ENCODE data around the gene FOXA3.
"Not testable (repeated sequence)": the region's sequence is repeated elsewhere in the genome, so short reads cannot be mapped to it uniquely, and the experiment has no call there.

The FOXA3 gene

DNA sequence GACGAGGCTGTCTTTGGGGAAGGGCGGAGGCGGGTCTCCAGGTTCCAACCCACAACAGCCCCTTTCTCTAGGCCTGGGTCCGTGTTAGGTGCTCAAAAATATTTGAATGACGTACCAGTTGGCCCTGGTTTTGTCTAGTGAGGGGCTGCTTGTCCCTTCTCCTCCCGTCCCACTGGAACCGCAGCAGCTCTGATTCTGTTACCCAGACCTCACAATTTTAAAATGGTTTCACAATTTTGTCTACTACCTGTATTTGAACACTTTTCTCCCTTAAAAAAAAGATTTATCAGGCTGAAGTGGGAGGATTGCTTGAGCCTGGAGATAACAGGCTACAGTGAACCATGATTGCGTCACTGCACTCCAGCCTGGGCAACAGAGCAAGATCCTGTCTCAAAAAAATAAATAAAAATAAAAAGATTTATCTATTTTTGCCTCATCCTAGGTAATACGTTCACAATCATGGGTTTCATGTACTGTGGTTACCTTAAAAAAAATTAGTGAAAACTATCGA lies 23.1 kb downstream of the FOXA3 start:
- no peak for DNase-seq (ENCODE audit: low spot score)
- FAIRE-seq = no peak

DNA sequence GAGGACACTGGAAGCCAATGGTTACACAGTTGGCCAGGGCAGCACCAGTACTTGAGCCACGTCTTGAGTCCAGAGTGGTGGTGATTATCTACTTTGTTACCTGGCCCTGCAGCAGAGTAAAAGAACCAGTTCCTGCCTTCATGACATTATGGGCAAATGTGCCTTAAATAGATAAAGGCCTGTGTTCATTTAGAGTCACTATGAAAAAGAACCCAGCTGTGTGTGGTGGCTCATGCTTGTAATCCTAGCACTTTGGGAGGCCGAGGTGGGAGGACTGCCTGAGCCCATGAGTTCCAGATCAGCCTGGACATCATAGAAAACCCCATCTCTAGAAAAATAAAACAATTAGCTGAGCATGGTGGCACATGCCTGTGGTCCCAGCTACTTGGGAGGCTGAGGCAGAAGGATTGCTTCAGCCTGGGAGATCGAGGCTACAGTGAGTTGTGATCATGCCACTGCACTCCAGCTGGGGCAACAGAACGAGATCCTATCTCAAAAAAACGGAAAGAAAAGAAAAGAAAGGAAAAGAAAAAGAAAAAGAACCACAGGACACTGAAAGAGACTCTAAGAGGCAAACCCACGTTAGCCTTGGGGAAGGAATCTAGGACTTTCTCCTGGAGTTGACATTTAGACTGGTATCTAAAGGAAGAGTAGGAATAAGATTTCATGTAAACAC lies 25.2 kb downstream of the FOXA3 start:
- DNase-seq (ENCODE audit: low spot score) = no peak
- FAIRE-seq = no peak

DNA sequence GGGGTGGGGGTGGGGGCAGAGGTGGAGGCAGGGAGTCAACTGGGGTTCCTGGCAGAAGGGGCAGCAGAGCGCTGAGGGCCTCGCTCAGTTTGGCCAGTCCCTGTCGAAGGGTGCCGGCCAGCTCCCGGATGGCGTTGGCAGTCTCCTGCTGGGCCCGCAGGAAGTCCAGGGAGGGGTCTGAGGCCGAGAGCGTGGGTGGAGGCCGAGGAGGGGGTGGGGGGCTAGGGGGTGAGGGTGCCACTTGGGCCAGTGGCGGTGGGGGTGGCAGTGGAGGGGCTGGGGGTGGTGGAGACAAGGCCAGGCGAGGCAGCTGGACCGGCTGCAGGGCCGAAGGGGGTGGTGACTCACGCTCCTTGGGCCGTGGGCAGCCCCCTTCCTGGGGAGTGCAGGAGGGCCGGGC lies 26.8 kb downstream of the FOXA3 start:
- no peak for FAIRE-seq
- no peak for DNase-seq (ENCODE audit: low spot score)

DNA sequence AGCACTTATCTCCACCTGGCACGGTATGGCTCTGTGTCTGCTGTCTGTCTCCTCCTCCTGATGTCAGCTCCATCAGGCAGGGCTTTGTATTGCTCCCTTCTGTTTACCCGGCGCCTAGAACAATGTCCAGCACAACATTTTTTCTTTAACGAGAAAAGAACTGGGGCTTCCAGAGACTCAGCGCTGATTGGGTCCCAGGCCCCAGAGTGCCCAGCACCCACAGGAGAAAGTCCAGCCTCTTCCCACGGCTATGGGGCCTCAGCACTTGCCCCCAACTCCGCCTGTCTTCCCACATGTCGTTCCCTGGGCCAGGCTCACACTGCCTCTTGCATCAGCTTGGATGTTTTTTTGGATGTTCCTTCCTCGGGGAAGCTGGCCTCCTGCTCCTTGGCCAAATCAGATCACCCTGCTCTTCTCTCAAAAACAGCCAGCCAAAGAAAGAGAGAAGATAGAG lies 31.4 kb downstream of the FOXA3 start:
- FAIRE-seq (no peak), DNase-seq (ENCODE audit: low spot score) (no peak)

DNA sequence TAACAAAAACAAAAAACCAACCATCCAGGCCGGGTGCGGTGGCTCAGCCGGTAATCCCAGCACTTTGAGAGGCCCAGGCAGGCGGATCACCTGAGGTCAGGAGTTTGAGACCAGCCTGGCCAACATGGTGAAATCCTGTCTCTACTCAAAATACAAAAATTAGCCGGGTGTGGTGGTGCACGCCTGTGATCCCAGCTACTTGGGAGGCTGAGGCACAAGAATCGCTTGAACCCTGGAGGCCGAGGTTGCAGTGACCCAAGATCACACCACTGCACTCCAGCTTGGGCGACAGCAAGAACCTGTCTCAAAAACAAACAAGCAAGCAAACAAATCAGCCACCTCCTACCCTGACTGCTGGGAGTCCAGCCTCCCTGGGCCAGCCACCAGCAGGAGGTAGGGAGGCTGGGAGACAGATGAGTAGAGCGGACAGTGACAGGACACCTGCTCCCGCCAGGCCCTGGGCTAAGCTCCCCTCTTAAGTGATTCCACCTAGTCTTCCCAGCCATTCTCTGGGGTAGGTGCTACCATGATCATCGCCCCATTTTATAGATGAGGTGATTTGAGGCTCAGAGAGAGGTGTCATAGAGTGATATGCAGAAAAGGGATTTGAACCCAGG lies 32.0 kb downstream of the FOXA3 start:
- DNase-seq (ENCODE audit: low spot score); FAIRE-seq: not testable (repeated sequence)

DNA sequence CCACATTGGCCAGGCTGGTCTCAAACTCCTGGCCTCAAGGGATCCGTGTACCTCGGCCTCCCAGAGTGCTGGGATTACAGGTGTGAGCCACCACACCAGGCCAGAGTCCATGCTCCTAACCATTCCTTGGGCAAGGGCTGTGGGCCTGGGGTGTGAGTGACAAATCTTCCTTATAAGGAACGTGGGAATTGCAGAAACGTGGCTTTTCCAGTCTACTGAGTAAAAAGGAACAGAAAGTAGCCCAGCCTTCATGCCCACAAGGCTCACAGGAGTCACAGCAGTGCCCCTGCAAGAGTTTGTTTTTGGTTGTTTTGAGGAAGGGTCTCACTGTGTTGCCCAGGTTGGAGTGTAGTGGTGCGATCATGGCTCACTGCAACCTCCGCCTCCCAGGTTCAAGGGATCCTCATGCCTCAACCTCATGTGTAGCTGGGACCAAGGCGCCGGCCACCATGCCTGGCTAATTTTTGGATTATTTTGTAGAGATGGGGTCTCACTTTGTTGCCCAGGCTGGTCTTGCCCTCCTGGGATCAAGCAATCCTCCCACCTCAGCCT lies 33.2 kb downstream of the FOXA3 start:
- FAIRE-seq (no peak), DNase-seq (ENCODE audit: low spot score) (no peak)

DNA sequence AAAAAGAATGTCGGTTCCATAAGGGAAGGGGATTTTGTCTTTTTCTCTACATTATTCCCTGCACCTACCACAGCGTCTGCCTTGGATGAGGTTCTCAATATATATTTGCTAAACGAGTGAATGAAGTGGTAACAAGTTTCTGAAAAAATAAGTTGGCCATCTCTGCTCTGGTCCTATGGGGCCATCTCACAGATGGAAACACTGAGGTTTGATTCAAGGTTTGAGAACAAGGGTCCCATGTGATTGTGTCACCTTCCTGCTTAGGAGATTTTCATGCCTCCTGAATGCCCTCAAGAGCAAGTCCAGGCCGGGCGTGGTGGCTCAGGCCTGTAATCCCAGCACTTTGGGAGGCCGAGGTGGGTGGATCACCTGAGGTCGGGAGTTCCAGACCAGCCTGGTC lies 35.1 kb downstream of the FOXA3 start:
- no peak for FAIRE-seq
- DNase-seq (ENCODE audit: low spot score) = no peak

DNA sequence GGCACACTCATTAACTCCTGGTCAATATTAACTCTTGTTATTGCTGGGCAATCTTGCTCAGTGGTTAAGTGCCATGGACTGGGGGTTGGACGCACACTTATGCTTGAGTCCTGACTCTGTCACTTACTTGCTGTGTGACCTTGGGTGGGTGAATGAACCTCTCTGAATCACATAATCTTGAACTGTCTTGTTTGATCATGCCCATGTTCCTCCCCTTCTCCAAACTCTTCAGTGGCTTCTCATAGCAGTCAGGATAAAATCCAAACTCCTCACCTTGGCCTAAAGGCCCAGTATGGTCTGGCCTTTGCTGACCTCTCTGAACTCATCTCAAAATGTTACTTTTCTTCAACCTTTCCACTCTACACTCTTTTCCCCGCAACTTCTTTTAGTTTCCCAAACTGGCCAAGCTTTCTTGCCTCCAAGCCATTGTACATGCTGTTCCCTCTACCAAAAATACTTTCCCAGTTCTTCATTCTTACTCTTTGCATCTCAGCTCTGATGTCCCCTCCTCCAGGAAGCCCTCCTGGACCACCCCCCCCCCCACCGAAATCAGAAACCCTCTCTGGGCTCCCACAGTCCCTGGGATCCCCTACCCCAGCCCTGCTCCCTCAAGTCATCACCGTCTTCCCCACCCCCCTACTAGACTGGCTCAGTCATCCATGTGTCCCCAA lies 35.9 kb downstream of the FOXA3 start:
- DNase-seq (ENCODE audit: low spot score) = no peak
- no peak for FAIRE-seq

DNA sequence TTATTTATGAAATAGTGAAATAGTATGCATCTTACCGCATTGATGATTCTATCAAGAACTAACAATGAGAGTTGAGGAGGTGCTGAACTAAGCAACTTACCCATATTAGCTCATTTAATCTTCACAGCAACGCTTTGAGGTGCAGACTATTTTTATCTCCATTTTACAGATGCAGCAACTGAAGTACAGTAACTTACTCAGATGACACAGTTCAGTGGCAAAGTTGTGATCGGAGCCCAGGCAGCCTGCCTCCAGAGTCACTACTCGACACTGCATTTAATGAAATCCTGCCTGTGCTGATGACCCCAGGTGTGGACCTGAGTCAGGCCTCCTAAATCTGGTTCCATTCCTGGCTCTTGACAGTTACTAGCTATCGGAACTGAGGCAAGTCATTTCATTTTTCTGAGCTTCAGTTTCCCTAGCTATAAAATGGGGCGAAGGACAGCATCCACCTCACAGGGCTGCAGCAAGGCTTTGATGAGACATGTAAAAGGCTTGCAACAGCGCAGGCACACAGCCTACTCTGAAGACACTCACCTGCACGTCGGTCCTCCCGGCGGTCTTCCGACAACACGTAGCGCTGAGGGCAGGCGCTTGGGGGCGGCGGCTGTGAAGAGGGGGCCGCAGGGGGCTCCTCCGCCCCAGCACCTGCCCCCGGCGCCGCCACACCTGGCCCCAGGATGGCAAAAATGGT lies 36.8 kb downstream of the FOXA3 start:
- no peak for DNase-seq (ENCODE audit: low spot score)
- no peak for FAIRE-seq

DNA sequence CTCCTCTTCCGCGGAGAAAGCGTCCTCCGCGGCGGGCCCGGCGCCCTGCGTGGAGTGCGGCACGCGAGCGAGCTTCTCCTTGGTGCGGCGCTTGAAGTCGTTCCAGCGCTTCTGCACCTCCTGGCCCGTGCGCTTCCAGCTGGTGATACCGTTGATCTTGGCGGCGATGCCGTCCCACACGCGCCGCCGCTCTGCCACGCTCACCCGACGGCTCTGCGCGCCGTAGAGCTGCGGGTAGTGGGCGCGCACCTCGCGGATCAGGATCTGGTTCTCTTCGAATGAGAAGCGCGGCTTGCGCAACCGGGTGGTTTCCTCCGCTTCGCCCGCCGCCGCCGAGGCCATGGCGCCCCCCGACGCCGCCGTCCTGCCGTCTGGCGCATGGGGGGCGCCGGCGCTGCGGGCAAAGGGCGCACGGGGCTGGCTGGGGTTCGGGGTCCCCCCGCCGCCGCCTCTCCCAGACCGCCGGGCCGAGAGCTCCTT lies 37.3 kb downstream of the FOXA3 start:
- no peak for DNase-seq (ENCODE audit: low spot score)

DNA sequence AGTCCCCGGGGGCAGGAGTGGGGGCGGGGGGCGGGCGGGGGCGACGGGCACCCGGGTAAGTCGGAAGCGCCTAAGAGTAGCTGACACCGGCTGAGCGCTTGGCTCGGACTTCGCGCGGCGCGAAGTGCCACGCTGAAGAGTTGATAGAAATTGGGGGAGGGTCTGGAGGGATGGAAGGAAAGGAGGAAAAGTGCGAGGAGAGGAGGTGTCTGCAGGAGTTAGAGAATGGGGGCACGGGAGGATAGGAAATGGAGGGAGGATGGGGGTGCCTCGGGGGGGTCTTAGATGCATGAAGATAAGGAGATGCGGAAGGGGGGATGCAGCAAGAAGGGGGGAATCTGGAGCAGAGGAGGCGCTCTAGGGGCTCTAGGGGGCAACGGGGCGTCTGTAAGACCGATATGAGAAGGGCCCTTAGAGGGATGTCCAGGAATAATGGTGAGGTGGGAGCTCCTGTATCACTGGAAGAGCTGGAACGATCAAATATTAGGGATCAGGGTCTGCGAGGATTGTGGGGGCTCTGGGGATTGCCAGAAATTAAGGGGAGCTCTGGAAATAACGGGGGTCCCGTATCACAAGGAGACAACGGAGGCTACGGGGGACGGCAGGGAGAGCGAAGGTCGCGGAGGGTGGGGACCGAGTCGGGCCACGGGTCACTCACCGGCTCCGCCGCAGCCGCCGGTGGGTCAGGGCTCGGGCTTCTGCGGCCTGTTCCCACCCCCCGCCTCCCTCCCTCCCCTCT lies 38.0 kb downstream of the FOXA3 start, which contains the start of gene MYPOP:
TSS of gene MYPOP (minus strand) at position 702 of the 739 bp plus-strand sequence. CDS start 840 bp downstream, outside the sequence.
- FAIRE-seq (no peak), DNase-seq (ENCODE audit: low spot score) (no peak)

More for the DNA sequence above, 37.3 kb downstream of the FOXA3 start:
- FAIRE-seq = no peak

DNA sequence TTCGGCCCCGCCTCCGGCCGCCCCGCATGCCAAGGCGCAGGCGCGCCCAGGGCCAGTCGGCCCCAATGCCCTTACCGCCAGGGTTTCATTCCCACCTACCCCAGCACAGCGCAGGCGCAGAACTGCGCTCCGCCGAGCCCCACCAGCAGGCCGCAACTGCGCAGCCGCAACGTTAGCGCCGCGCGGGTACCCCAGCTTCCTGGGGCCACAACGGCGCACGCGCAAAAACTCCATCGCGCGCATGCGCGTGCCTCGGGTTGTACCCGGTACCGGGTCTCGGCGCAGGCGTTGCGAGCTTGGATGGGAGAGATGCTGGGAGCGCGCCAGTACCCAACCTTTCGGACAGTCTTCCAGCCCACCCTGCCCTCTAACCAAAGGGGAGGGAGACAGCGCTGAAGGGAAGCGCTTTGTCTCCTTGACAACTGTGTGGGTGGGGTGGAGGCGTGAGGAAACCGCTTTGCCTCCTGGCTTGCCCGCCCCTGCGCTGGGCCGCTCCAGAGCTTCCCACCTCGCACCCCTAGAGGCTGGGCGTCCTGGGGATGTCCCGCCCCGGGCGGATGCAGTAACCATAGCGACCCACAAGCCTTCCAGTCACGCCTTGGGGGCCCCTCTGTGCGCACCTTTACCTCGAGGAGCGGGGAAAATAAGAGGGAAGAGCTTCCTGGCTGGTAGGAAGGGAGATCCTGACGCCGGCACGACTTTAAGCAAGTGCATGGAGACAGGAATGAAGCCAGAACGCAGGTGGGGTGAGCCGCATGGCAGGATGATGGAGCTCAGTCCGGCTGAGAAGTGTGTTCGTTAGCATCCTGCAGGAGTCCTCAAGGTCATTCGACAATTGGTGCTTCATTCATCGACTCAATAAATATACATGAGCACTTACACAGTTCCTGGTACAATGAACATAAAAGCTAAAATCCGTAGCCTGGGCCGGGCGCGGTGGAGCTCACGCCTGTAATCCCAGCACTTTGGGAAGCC lies 38.8 kb downstream of the FOXA3 start:
- DNase-seq (ENCODE audit: low spot score) = peak; percentile 89
- no peak for FAIRE-seq

DNA sequence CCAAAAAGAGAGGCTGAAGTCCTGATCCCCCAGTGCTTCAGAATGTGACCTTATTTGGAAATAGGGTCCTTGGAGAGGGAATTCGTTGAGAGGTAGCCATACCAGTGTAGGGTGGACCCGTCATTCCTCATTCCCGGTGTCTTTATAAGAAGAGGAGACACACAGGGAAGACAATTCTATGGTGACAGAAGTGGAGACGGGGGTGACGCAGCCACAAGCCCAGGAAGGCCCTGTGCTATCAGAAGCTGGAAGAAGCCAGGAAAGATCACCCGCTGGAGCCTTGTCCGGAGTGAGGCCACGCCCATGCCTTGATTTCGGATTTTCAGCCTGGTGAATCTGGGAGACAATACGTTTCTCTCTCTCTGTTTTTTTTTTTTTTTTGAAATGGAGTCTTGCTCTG lies 40.9 kb downstream of the FOXA3 start:
- DNase-seq (ENCODE audit: low spot score) (no peak), FAIRE-seq (no peak)

DNA sequence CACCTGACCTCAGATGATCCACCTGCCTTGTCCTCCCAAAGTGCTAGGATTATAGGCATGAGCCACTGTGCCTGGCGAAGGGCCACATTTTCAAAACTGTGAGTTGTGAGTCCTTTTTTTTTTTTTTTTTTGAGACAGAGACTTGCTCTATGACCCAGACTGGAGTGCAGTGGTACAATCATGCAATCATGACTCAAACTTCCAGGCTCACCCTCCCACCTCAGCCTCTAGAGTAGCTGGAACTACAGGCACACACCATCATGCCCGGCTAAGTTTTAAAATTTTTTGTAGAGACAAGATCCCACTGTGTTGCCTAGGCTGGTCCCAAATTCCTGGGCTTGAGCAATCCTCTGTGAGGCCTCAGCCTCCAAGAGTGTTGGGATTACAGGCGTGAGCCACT lies 42.1 kb downstream of the FOXA3 start:
- DNase-seq (ENCODE audit: low spot score) (peak; percentile 28), FAIRE-seq (no peak)

DNA sequence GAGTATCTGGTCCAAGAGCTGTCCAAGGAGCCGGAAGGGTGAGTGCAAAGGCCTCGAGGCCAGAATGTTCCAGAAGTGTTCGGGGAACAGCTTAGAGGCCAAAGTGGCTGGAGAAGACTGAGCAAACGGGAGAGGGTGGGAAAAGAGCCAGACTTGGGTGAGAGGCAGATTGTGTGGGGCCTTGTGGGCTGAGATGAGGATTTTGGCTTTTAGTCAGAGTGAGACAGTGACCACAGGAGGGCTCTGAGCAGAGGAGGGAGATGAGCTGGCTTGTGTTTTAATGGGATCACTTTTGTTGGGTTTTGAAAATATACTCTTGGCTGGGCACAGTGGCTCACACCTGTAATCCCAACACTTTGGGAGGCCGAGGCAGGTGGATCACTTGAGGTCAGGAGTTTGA lies 44.8 kb downstream of the FOXA3 start:
- DNase-seq (ENCODE audit: low spot score) = no peak

DNA sequence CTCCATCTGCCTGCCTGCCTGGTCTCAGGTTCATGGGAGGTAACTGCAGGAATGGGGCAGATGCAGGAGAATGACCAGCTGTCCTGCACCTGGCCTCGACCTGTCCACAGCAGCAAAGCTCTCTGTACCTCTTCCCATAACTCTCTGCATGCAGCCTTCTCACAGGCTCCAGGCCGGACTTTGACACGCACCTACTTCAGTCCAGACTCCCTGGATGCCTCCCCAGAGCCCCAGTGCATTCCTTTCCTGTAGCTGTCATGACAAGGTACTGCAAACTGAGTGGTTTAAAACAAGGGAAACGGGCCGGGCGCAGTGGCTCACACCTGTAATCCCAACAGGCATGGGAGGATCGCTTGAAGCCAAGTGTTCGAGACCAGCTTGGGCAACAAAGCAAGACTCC lies 47.2 kb downstream of the FOXA3 start:
- DNase-seq (ENCODE audit: low spot score) (no peak), FAIRE-seq (no peak)

More for the DNA sequence above, 44.8 kb downstream of the FOXA3 start:
- FAIRE-seq = no peak

DNA sequence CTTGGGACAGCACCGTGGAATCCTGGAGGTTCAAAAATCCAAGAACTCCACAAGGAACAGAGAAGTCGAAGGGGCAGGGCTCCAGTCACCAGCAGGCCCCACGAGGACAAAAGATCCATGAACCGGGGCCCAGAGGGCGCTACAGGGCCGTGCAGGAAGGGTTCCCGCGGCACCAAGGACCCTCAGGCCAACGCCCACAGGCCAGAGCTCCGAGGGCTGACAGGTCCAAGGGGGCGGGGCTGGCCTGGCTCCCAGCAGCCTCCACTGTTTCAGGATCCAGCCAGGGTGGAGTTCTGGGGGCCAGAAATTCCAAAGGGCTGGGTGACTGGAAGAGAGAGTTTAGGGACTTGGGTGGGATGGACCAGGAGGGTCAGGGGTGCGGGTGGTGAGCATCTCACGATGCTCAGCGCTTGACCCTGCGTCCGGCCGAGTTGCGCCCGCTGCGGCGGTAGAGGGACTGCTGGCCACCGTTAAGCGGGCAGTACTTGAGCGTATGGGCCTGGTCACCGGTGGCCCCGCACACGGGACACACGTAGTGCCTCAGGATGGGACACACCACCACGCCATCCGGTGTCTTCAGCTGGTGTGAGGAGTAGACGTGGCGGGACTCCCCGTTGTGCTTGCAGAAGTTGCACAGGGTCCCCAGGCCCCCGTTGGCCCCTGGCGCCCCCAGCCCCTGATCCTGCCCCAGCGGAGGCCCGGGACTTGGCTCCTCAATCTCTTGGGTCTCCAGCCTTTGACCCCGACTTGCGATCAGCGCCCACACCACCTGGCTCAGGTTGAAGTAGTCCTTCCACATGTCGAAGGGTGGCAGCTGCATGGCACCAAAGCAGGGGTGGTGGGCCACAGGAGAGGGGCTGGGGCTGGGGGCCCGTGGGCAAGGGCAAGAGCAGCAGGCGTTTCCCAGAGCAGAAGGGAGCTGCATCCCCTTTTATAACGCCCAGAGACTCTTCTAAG lies 50.0 kb downstream of the FOXA3 start, which contains the start of gene NANOS2:
TSS of gene NANOS2 (minus strand) at position 905 of the 957 bp plus-strand sequence. CDS start at position 820, 85 bp downstream.
- FAIRE-seq = no peak
- DNase-seq (ENCODE audit: low spot score) = no peak

All from RCC 7860 (cell line).